ENCODE measurements around the gene LAMA3. TPM values are rescaled to one million over a fixed set of nuclear protein-coding genes. Genes with fewer than 3 reads are reported as not detected.

Gene LAMA3
- total RNA-seq, 1 donor from 2014 or later = 3.5 TPM

- Histone ChIP-seq H3K4me3 (no peak overlapping the region), H3K4me1 (peaks cover 18% of the 10 kb centered on the region), H3K27ac (replicated peaks) (no peak overlapping the region), H3K36me3 (no peaks in the 10 kb centered on the region), H3K9me3 (replicated peaks) (no peaks in the 10 kb centered on the region), H3K27me3 (ENCODE audit: low read depth) (no peaks in the 10 kb centered on the region)
- TF ChIP-seq, protein P1, sequence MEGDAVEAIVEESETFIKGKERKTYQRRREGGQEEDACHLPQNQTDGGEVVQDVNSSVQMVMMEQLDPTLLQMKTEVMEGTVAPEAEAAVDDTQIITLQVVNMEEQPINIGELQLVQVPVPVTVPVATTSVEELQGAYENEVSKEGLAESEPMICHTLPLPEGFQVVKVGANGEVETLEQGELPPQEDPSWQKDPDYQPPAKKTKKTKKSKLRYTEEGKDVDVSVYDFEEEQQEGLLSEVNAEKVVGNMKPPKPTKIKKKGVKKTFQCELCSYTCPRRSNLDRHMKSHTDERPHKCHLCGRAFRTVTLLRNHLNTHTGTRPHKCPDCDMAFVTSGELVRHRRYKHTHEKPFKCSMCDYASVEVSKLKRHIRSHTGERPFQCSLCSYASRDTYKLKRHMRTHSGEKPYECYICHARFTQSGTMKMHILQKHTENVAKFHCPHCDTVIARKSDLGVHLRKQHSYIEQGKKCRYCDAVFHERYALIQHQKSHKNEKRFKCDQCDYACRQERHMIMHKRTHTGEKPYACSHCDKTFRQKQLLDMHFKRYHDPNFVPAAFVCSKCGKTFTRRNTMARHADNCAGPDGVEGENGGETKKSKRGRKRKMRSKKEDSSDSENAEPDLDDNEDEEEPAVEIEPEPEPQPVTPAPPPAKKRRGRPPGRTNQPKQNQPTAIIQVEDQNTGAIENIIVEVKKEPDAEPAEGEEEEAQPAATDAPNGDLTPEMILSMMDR (IDR thresholded peaks at IDR 0.05; ENCODE audit: borderline replicate concordance) = no peak
- no peak for DNase-seq
- intact Hi-C loops (cut with micrococcal nuclease) = no loop called here
These were observed 33.4 kb downstream of the LAMA3 start for GRCh38 chr18:23722646-23723045.

GRCh38 chr18:23723121-23723520 is 33.9 kb downstream of the LAMA3 start:
- H3K4me3 ChIP-seq = no peak overlapping the region
- peaks cover 18% of the 10 kb centered on the region for H3K4me1 ChIP-seq
- DNase-seq = no peak
- H3K9me3 ChIP-seq (replicated peaks) = no peaks in the 10 kb centered on the region
- intact Hi-C loops (cut with micrococcal nuclease) = no loop called here
- TF ChIP-seq, protein P1 (IDR thresholded peaks at IDR 0.05; ENCODE audit: borderline replicate concordance) = no peak
- no peaks in the 10 kb centered on the region for H3K27me3 ChIP-seq (ENCODE audit: low read depth)
- H3K27ac ChIP-seq (replicated peaks) = no peak overlapping the region
- H3K36me3 ChIP-seq = no peaks in the 10 kb centered on the region

- no peak overlapping the region for H3K27ac ChIP-seq (replicated peaks)
- intact Hi-C loops (cut with micrococcal nuclease) = no loop called here
These were observed 35.4 kb downstream of the LAMA3 start for GRCh38 chr18:23724681-23725080.

GRCh38 chr18:23725351-23725750 is 36.1 kb downstream of the LAMA3 start:
- Histone ChIP-seq H3K4me3 (no peak overlapping the region), H3K36me3 (no peaks in the 10 kb centered on the region), H3K4me1 (peaks cover 11% of the 10 kb centered on the region), H3K27ac (replicated peaks) (no peak overlapping the region), H3K27me3 (ENCODE audit: low read depth) (no peaks in the 10 kb centered on the region), H3K9me3 (replicated peaks) (no peaks in the 10 kb centered on the region)
- intact Hi-C loops (cut with micrococcal nuclease) = no loop called here
- no peak for DNase-seq
- TF ChIP-seq, protein P1 (IDR thresholded peaks at IDR 0.05; ENCODE audit: borderline replicate concordance) = no peak

More at GRCh38 chr18:23724681-23725080, 35.4 kb downstream of the LAMA3 start:
- no peak for DNase-seq
- Histone ChIP-seq H3K9me3 (replicated peaks) (no peaks in the 10 kb centered on the region), H3K36me3 (no peaks in the 10 kb centered on the region), H3K4me1 (peaks cover 12% of the 10 kb centered on the region), H3K4me3 (no peak overlapping the region), H3K27me3 (ENCODE audit: low read depth) (no peaks in the 10 kb centered on the region)
- TF ChIP-seq, protein P1 (IDR thresholded peaks at IDR 0.05; ENCODE audit: borderline replicate concordance) = no peak

DNA sequence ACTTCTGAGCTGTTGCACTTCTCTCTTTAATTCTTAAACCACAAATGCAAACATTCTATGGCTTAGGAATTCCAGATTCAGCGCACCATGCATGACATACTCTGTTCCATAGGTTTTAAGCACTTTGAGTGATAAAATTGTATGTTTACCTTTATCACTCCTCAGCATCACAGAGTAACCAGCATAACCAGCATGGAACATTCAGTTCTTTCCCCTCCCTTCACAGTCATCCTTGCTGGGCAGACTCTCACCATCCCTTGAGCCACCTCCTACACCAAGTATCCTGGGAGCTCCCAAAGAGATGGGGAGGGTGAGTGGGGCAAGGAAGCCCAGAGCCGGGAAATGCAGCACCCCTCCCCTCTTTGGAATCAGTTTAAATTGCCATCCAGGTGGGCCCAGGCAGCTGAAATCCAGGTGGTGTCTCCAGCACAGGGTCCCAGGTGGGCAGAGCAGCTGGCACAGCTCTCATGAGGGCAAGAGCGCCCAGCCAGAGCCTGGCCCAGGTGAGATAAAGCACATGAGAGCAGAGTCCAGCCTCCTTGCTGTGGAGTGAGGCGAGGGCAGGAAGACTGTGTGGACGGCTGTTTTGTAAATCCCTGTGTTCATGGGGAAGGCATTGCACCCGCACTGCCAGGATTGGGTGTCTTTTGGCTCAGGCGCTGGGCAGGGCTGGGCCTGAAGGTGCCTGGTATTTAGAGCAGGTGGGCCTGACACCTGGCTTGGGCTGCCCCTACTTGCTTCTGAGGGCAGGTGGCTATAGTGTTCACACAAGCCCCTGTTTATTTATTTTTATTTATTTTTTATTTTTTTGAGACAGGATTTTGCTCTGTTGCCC is 36.8 kb downstream of the LAMA3 start:
- Histone ChIP-seq H3K9me3 (replicated peaks) (no peaks in the 10 kb centered on the region), H3K36me3 (no peaks in the 10 kb centered on the region), H3K27ac (replicated peaks) (no peak overlapping the region), H3K4me1 (peaks cover 11% of the 10 kb centered on the region), H3K27me3 (ENCODE audit: low read depth) (no peaks in the 10 kb centered on the region), H3K4me3 (no peak overlapping the region)
- TF ChIP-seq, protein P1 (IDR thresholded peaks at IDR 0.05; ENCODE audit: borderline replicate concordance) = no peak
- intact Hi-C loops (cut with micrococcal nuclease) = no loop called here
- no peak for DNase-seq
